CD4-positive, CD25-positive, alpha-beta regulatory T cell (primary cell): ENCODE data around the gene ASB10. TPM values are rescaled to one million over a fixed set of nuclear protein-coding genes. Genes with fewer than 3 reads are reported as not detected.

Source experiments
- ATAC-seq, 2 donors: fragments of 150-1000 bp; cut with Tn5 transposase; one replicate each; pipeline ENCODE4 v1.10.0; 2021; ENCODE audit warnings: low read depth in 2 of 2, moderate number of reproducible peaks in 2 of 2, moderate library complexity in 1 of 2
- DNase-seq, 3 donors: peaks; one replicate each; pipeline versions ENCODE4 v3.0.0 to v3.0.0-alpha.2; 2012 to 2022; ENCODE audit warnings: mixed read lengths in 1 of 3
- H3K27ac ChIP-seq: one replicate; pipeline ENCODE4 v1.7.0; 2013; ENCODE audit warnings: mild to moderate bottlenecking, low read length; ENCODE audit not compliant: insufficient read depth, poor library complexity, severe bottlenecking
- H3K27me3 ChIP-seq: one replicate; pipeline ENCODE4 v1.7.0; 2013; ENCODE audit warnings: low read length; ENCODE audit not compliant: control insufficient read depth, insufficient read depth
- H3K36me3 ChIP-seq: one replicate; pipeline ENCODE4 v1.7.0; 2013; ENCODE audit warnings: mild to moderate bottlenecking, low read length, moderate library complexity; ENCODE audit not compliant: control insufficient read depth, insufficient read depth
- H3K4me1 ChIP-seq: 2 replicates; pipeline ENCODE4 v1.7.0; 2013; ENCODE audit warnings: mild to moderate bottlenecking, low read length; ENCODE audit not compliant: insufficient read depth, control insufficient read depth, poor library complexity, severe bottlenecking
- H3K4me3 ChIP-seq: one replicate; pipeline ENCODE4 v1.7.0; 2013; ENCODE audit warnings: low read depth, mild to moderate bottlenecking, low read length, moderate library complexity
- H3K9me3 ChIP-seq, 2 experiments: 1 replicate in 1 of 2; 2 replicates in 1 of 2; pipeline ENCODE4 v1.7.0; 2013; ENCODE audit warnings: low read length in 2 of 2, mild to moderate bottlenecking in 1 of 2, moderate library complexity in 1 of 2; ENCODE audit not compliant: control insufficient read depth in 2 of 2
- H3K27ac Mint-ChIP-seq, 3 donors: one replicate each; pipeline ENCODE4 v1.8.0; 2020 to 2022; ENCODE audit warnings: mild to moderate bottlenecking in 3 of 3, mixed read lengths in 3 of 3, moderate library complexity in 2 of 3
- H3K27me3 Mint-ChIP-seq: one replicate; pipeline ENCODE4 v1.8.0; 2022; ENCODE audit warnings: mild to moderate bottlenecking, mixed read lengths
- H3K36me3 Mint-ChIP-seq: one replicate; pipeline ENCODE4 v1.8.0; 2020; ENCODE audit warnings: mixed read lengths
- H3K4me1 Mint-ChIP-seq, 4 donors: one replicate each; pipeline ENCODE4 v1.8.0; 2020 to 2022; ENCODE audit warnings: mixed read lengths in 4 of 4, mild to moderate bottlenecking in 1 of 4
- H3K4me3 Mint-ChIP-seq, 4 donors: one replicate each; pipeline ENCODE4 v1.8.0; 2020 to 2022; ENCODE audit warnings: mild to moderate bottlenecking in 4 of 4, mixed read lengths in 4 of 4, moderate library complexity in 3 of 4
- H3K9me3 Mint-ChIP-seq, 7 donors: one replicate each; pipeline ENCODE4 v1.8.0; 2020 to 2022; ENCODE audit warnings: mixed read lengths in 7 of 7, mild to moderate bottlenecking in 3 of 7, moderate library complexity in 2 of 7
- polyA plus RNA-seq, 4 donors: library from polyadenylated mRNA; unstranded; fragments of 300-500 nt; fragmentation: Illumina TruSeq; gene quantifications; one replicate each; pipeline ENCODE4 v1.2.3, GENCODE V29; 2021
- total RNA-seq: library from RNA; stranded (reverse); gene quantifications from one replicate; pipeline ENCODE4 v1.2.3, GENCODE V29; 2022

Gene ASB10
- total and polyA plus RNA-seq, 5 donors from 2014 or later = not detected

GRCh38 chr7:151208253-151208862 is 21.3 kb upstream of the ASB10 start:
- no peak overlapping the region for H3K27ac ChIP-seq
- peaks cover 10 to 22% (median 17%) of the 10 kb centered on the region in 4 donors for H3K4me1 Mint-ChIP-seq
- H3K36me3 Mint-ChIP-seq = peaks cover 4% of the 10 kb centered on the region
- no peaks in the 10 kb centered on the region for H3K9me3 ChIP-seq
- DNase-seq = no peak
- H3K9me3 Mint-ChIP-seq = no peaks in the 10 kb centered on the region
- no peak overlapping the region for H3K4me3 ChIP-seq
- no peak overlapping the region for H3K27ac Mint-ChIP-seq
- peaks cover 16% of the 10 kb centered on the region for H3K4me1 ChIP-seq
- H3K4me3 Mint-ChIP-seq = no peak overlapping the region
- H3K27me3 Mint-ChIP-seq = peaks cover 6% of the 10 kb centered on the region
- ATAC-seq = no peak
- peaks cover 8% of the 10 kb centered on the region for H3K36me3 ChIP-seq
- H3K27me3 ChIP-seq = no peaks in the 10 kb centered on the region

GRCh38 chr7:151207804-151208203 is 20.8 kb upstream of the ASB10 start:
- H3K27me3 Mint-ChIP-seq = peaks cover 6% of the 10 kb centered on the region
- ATAC-seq = no peak
- H3K36me3 ChIP-seq = peaks cover 3% of the 10 kb centered on the region
- no peaks in the 10 kb centered on the region for H3K36me3 Mint-ChIP-seq
- peaks cover 10 to 22% (median 17%) of the 10 kb centered on the region in 4 donors for H3K4me1 Mint-ChIP-seq
- H3K27me3 ChIP-seq = no peaks in the 10 kb centered on the region
- H3K27ac Mint-ChIP-seq = peak overlapping the region in 2 of 3 donors; percentile 39 to 83
- peaks cover 16% of the 10 kb centered on the region for H3K4me1 ChIP-seq
- no peak overlapping the region for H3K4me3 ChIP-seq
- peak overlapping the region; percentile 47 for H3K27ac ChIP-seq
- H3K4me3 Mint-ChIP-seq = no peak overlapping the region
- H3K9me3 ChIP-seq = no peaks in the 10 kb centered on the region
- no peak for DNase-seq
- H3K9me3 Mint-ChIP-seq = no peaks in the 10 kb centered on the region

- Histone ChIP-seq H3K36me3 (no peaks in the 10 kb centered on the region), H3K4me3 (peak overlapping the region; percentile 35), H3K27ac (peak overlapping the region; percentile 47), H3K9me3 (no peaks in the 10 kb centered on the region), H3K4me1 (peaks cover 16% of the 10 kb centered on the region), H3K27me3 (no peaks in the 10 kb centered on the region)
- Mint-ChIP-seq H3K27me3 (peaks cover 6% of the 10 kb centered on the region), H3K36me3 (no peaks in the 10 kb centered on the region), H3K4me1 (peaks cover 10 to 22% (median 17%) of the 10 kb centered on the region in 4 donors), H3K27ac (peak overlapping the region in 2 of 3 donors; percentile 39 to 83), H3K4me3 (peak overlapping the region in 3 of 4 donors; percentile 4 to 67 (median 30)), H3K9me3 (no peaks in the 10 kb centered on the region)
- peak; percentile 36 to 38 for ATAC-seq
- peak in 1 of 3 donors; percentile 27 for DNase-seq
Measured at GRCh38 chr7:151207315-151207714, 20.3 kb upstream of the ASB10 start.

- H3K27ac ChIP-seq = no peak overlapping the region
- H3K36me3 Mint-ChIP-seq = no peaks in the 10 kb centered on the region
- peak overlapping the region; percentile 35 for H3K4me3 ChIP-seq
- H3K4me1 ChIP-seq = peaks cover 16% of the 10 kb centered on the region
- H3K4me3 Mint-ChIP-seq = peak overlapping the region in 3 of 4 donors; percentile 30 to 69 (median 67)
- peak overlapping the region in 2 of 3 donors; percentile 39 to 90 for H3K27ac Mint-ChIP-seq
- peaks cover 10 to 22% (median 17%) of the 10 kb centered on the region in 4 donors for H3K4me1 Mint-ChIP-seq
- no peaks in the 10 kb centered on the region for H3K9me3 ChIP-seq
- peaks cover 6% of the 10 kb centered on the region for H3K27me3 Mint-ChIP-seq
- H3K27me3 ChIP-seq = no peaks in the 10 kb centered on the region
- DNase-seq (peak in 2 of 3 donors; percentile 24 to 42), ATAC-seq (peak; percentile 21 to 59)
- H3K9me3 Mint-ChIP-seq = no peaks in the 10 kb centered on the region
- no peaks in the 10 kb centered on the region for H3K36me3 ChIP-seq
Measured at GRCh38 chr7:151206914-151207313, 19.9 kb upstream of the ASB10 start.

GRCh38 chr7:151205730-151206129 is 18.7 kb upstream of the ASB10 start:
- peak overlapping the region; percentile 23 to 94 (median 78) for H3K27ac Mint-ChIP-seq
- no peaks in the 10 kb centered on the region for H3K27me3 ChIP-seq
- no peaks in the 10 kb centered on the region for H3K9me3 ChIP-seq
- DNase-seq (no peak), ATAC-seq (no peak)
- no peaks in the 10 kb centered on the region for H3K36me3 Mint-ChIP-seq
- peaks cover 16% of the 10 kb centered on the region for H3K4me1 ChIP-seq
- H3K4me1 Mint-ChIP-seq = peaks cover 10 to 22% (median 17%) of the 10 kb centered on the region in 4 donors
- H3K27me3 Mint-ChIP-seq = peaks cover 11% of the 10 kb centered on the region
- no peak overlapping the region for H3K4me3 ChIP-seq
- no peaks in the 10 kb centered on the region for H3K9me3 Mint-ChIP-seq
- H3K4me3 Mint-ChIP-seq = peak overlapping the region in 2 of 4 donors; percentile 8 to 53
- no peak overlapping the region for H3K27ac ChIP-seq
- H3K36me3 ChIP-seq = no peaks in the 10 kb centered on the region

- H3K27ac Mint-ChIP-seq = no peak overlapping the region
Measured at GRCh38 chr7:151204383-151205032, 17.5 kb upstream of the ASB10 start.

GRCh38 chr7:151202836-151203235 is 15.8 kb upstream of the ASB10 start:
- H3K4me3 ChIP-seq = no peak overlapping the region
- Mint-ChIP-seq H3K36me3 (no peaks in the 10 kb centered on the region), H3K27me3 (peaks cover 11% of the 10 kb centered on the region), H3K4me1 (peaks cover 10 to 20% (median 14%) of the 10 kb centered on the region in 4 donors), H3K27ac (no peak overlapping the region), H3K9me3 (no peaks in the 10 kb centered on the region), H3K4me3 (no peak overlapping the region)
- DNase-seq (no peak), ATAC-seq (no peak)
- peaks cover 15% of the 10 kb centered on the region for H3K4me1 ChIP-seq
- no peaks in the 10 kb centered on the region for H3K9me3 ChIP-seq
- H3K36me3 ChIP-seq = no peaks in the 10 kb centered on the region
- no peak overlapping the region for H3K27ac ChIP-seq
- H3K27me3 ChIP-seq = no peaks in the 10 kb centered on the region

More at GRCh38 chr7:151204383-151205032, 17.5 kb upstream of the ASB10 start:
- Histone ChIP-seq H3K27ac (no peak overlapping the region), H3K4me1 (peaks cover 16% of the 10 kb centered on the region), H3K9me3 (no peaks in the 10 kb centered on the region), H3K4me3 (no peak overlapping the region), H3K36me3 (no peaks in the 10 kb centered on the region), H3K27me3 (no peaks in the 10 kb centered on the region)
- no peaks in the 10 kb centered on the region for H3K36me3 Mint-ChIP-seq
- H3K27me3 Mint-ChIP-seq = peaks cover 11% of the 10 kb centered on the region
- no peak overlapping the region for H3K4me3 Mint-ChIP-seq
- no peaks in the 10 kb centered on the region for H3K9me3 Mint-ChIP-seq
- no peak for DNase-seq
- ATAC-seq = no peak
- peaks cover 10 to 22% (median 17%) of the 10 kb centered on the region in 4 donors for H3K4me1 Mint-ChIP-seq
